HEK293 (cell line): Measurements from ENCODE around the gene LHX2.

ENCODE experiments used
- CTCF ChIA-PET: fragments of 350-600 bp; formaldehyde crosslinking; extraction: SDS; loops from one replicate; lab custom pipeline; 2021; ENCODE audit warnings: antibody characterized with exemption; lab: Yijun Ruan, JAX
- POLR2A ChIA-PET: fragments of 300-600 bp; formaldehyde crosslinking; extraction: SDS; loops from one replicate; lab custom pipeline; 2020; ENCODE audit warnings: antibody characterized with exemption, inconsistent platforms; lab: Yijun Ruan, JAX
- H3K27ac ChIP-seq: fragments of 200-500 bp; sonication (Bioruptor generic); 2 replicates; pipeline ENCODE4 v1.5.1; 2014; ENCODE audit warnings: low read depth, low read length, control low read depth, inconsistent platforms; ENCODE audit errors: extremely low read depth
- H3K36me3 ChIP-seq, 2 experiments: fragments of 200-500 bp in 1 of 2; sonication (Bioruptor generic) in 1 of 2; 1 replicate in 1 of 2; 2 replicates in 1 of 2; pipeline ENCODE4 v1.5.1; 2014 to 2017; ENCODE audit warnings: inconsistent platforms in 2 of 2, low read length in 2 of 2; ENCODE audit not compliant: control insufficient read depth in 2 of 2, insufficient read depth in 1 of 2
- H3K4me1 ChIP-seq: fragments of 200-500 bp; sonication (Bioruptor generic); 2 replicates; pipeline ENCODE4 v1.5.1; 2014; ENCODE audit warnings: mild to moderate bottlenecking, low read length, inconsistent platforms; ENCODE audit not compliant: control insufficient read depth, insufficient read depth
- H3K4me3 ChIP-seq: 2 replicates; pipeline ENCODE4 v1.5.1; 2011; ENCODE audit warnings: low read depth, mild to moderate bottlenecking, control low read depth, low read length, moderate library complexity
- H3K9me3 ChIP-seq: fragments of 200-500 bp; sonication (Bioruptor generic); 2 replicates; pipeline ENCODE4 v1.5.1; 2014; ENCODE audit warnings: low read depth, low read length, inconsistent platforms; ENCODE audit not compliant: control insufficient read depth, insufficient read depth
- GFI1B ChIP-seq: fragments of 450-650 bp; formaldehyde crosslinking; IDR thresholded peaks from 2 replicates; pipeline ENCODE4 v1.5.1; 2016; ENCODE audit warnings: missing biosample characterization, missing genetic modification characterization
- GLIS1 ChIP-seq: fragments of 450-650 bp; formaldehyde crosslinking; IDR thresholded peaks from 2 replicates; pipeline ENCODE4 v1.5.1; 2016; ENCODE audit warnings: missing biosample characterization, missing genetic modification characterization
- GLIS2 ChIP-seq: fragments of 450-650 bp; formaldehyde crosslinking; IDR thresholded peaks from 2 replicates; pipeline ENCODE4 v1.5.1; 2016; ENCODE audit warnings: missing biosample characterization, missing genetic modification characterization
- KLF1 ChIP-seq: fragments of 450-650 bp; formaldehyde crosslinking; IDR thresholded peaks from 2 replicates; pipeline ENCODE4 v1.5.1; 2016; ENCODE audit warnings: missing biosample characterization, missing genetic modification characterization
- TCF7L2 ChIP-seq: IDR thresholded peaks from 2 replicates; pipeline ENCODE4 v1.6.1; 2011; ENCODE audit warnings: low read depth, mild to moderate bottlenecking, inconsistent platforms, low read length, moderate library complexity, borderline replicate concordance
- YY2 ChIP-seq: fragments of 450-650 bp; formaldehyde crosslinking; IDR thresholded peaks from 2 replicates; pipeline ENCODE4 v1.5.1; 2016; ENCODE audit warnings: missing biosample characterization, missing genetic modification characterization
- ZBTB1 ChIP-seq: fragments of 450-650 bp; formaldehyde crosslinking; IDR thresholded peaks from 2 replicates; pipeline ENCODE4 v1.5.1; 2016; ENCODE audit warnings: missing biosample characterization, missing genetic modification characterization
- ZBTB20 ChIP-seq: fragments of 450-650 bp; formaldehyde crosslinking; IDR thresholded peaks from 2 replicates; pipeline ENCODE4 v1.5.1; 2016; ENCODE audit warnings: missing biosample characterization, missing genetic modification characterization
- ZBTB48 ChIP-seq: fragments of 450-650 bp; formaldehyde crosslinking; IDR thresholded peaks from 2 replicates; pipeline ENCODE4 v1.5.1; 2016; ENCODE audit warnings: missing biosample characterization, missing genetic modification characterization
- ZBTB6 ChIP-seq: fragments of 450-650 bp; formaldehyde crosslinking; IDR thresholded peaks from 2 replicates; pipeline ENCODE4 v1.5.1; 2017; ENCODE audit warnings: missing biosample characterization, missing genetic modification characterization
- ZNF140 ChIP-seq: fragments of 450-650 bp; formaldehyde crosslinking; IDR thresholded peaks from 2 replicates; pipeline ENCODE4 v1.5.1; 2016; ENCODE audit warnings: missing biosample characterization, missing genetic modification characterization
- ZNF169 ChIP-seq: fragments of 450-650 bp; formaldehyde crosslinking; IDR thresholded peaks from 2 replicates; pipeline ENCODE4 v1.5.1; 2016; ENCODE audit warnings: missing biosample characterization, missing genetic modification characterization
- ZNF302 ChIP-seq: fragments of 450-650 bp; formaldehyde crosslinking; IDR thresholded peaks from 2 replicates; pipeline ENCODE4 v1.5.1; 2016; ENCODE audit warnings: missing biosample characterization, missing genetic modification characterization, low read depth
- ZNF335 ChIP-seq: fragments of 450-650 bp; formaldehyde crosslinking; conservative IDR thresholded peaks from 2 replicates; pipeline ENCODE4 v1.5.1; 2016; ENCODE audit warnings: missing biosample characterization, missing genetic modification characterization
- ZNF366 ChIP-seq: fragments of 450-650 bp; formaldehyde crosslinking; conservative IDR thresholded peaks from 2 replicates; pipeline ENCODE4 v1.5.1; 2016; ENCODE audit warnings: missing biosample characterization, missing genetic modification characterization
- ZNF423 ChIP-seq: fragments of 450-650 bp; formaldehyde crosslinking; IDR thresholded peaks from 2 replicates; pipeline ENCODE4 v1.5.1; 2016; ENCODE audit warnings: missing biosample characterization, missing genetic modification characterization
- ZNF449 ChIP-seq: fragments of 450-650 bp; formaldehyde crosslinking; IDR thresholded peaks from 2 replicates; pipeline ENCODE4 v1.5.1; 2017; ENCODE audit warnings: missing biosample characterization, mild to moderate bottlenecking, missing genetic modification characterization, moderate library complexity
- ZNF521 ChIP-seq: fragments of 450-650 bp; formaldehyde crosslinking; IDR thresholded peaks from 2 replicates; pipeline ENCODE4 v1.5.1; 2017; ENCODE audit warnings: missing biosample characterization, mild to moderate bottlenecking, missing genetic modification characterization
- ZNF548 ChIP-seq: fragments of 450-650 bp; formaldehyde crosslinking; IDR thresholded peaks from 2 replicates; pipeline ENCODE4 v1.5.1; 2016; ENCODE audit warnings: missing biosample characterization, missing genetic modification characterization
- ZNF660 ChIP-seq: fragments of 450-650 bp; IDR thresholded peaks from 2 replicates; pipeline ENCODE4 v1.5.1; 2018; ENCODE audit warnings: missing biosample characterization, mild to moderate bottlenecking, missing genetic modification characterization
- ZNF664 ChIP-seq: fragments of 450-650 bp; formaldehyde crosslinking; IDR thresholded peaks from 2 replicates; pipeline ENCODE4 v1.5.1; 2016; ENCODE audit warnings: missing biosample characterization, missing genetic modification characterization
- ZNF692 ChIP-seq: fragments of 450-650 bp; formaldehyde crosslinking; IDR thresholded peaks from 2 replicates; pipeline ENCODE4 v1.5.1; 2016; ENCODE audit warnings: missing biosample characterization, missing genetic modification characterization
- ZNF777 ChIP-seq: fragments of 450-650 bp; formaldehyde crosslinking; IDR thresholded peaks from 2 replicates; pipeline ENCODE4 v1.5.1; 2017; ENCODE audit warnings: missing biosample characterization, missing genetic modification characterization, borderline replicate concordance
- ZNF830 ChIP-seq: fragments of 450-650 bp; IDR thresholded peaks from 2 replicates; pipeline ENCODE4 v1.5.0; 2018; ENCODE audit warnings: missing biosample characterization, missing genetic modification characterization, low read depth, mild to moderate bottlenecking, moderate library complexity
- TF ChIP-seq, protein P1 (sequence below): fragments of 450-650 bp; formaldehyde crosslinking; IDR thresholded peaks from 2 replicates; pipeline ENCODE4 v1.5.1; 2017; ENCODE audit warnings: missing biosample characterization, missing genetic modification characterization
- TF ChIP-seq, protein P2 (sequence below): fragments of 450-650 bp; formaldehyde crosslinking; IDR thresholded peaks from 2 replicates; pipeline ENCODE4 v1.5.1; 2017; ENCODE audit warnings: missing biosample characterization, missing genetic modification characterization

The LHX2 gene

DNA sequence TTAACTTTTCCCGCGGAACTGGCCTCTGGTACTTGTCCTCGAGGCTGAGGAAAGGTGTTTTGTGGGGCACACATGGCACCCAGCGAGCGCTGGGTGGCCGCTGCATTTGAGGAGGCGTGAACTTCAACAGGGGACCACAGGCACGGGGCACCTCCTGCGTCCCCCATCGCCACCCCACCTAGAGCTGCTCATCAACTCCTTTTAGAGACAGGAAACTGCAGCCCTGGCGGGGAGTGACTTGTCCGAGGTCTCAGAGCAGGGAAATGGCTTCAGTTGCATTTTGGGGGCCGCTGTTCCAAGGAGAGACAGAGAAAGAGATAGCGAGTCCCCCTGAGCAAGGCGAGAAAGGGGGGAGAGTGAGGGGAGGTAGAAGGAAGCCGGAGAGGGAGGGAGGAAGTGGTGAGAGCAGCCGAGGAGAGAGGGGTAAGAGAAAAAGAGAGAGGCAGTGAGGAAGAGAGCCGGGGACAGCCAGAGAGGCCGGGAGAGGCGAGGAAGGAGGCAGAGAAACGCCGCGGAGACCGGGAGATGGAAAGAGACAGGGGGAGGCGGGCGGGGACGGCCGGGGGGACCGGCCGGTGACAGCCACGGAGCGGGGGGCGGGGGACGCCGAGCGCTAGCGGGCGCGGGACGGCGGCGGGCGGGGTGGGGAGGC lies 12.5 kb upstream of the LHX2 start (continued):
- TF ChIP-seq ZNF169 (tag by site-specific recombination) (no peak), ZNF140 (tag by site-specific recombination) (no peak), ZNF335 (tag by site-specific recombination) (peak; percentile 49), ZNF660 (no peak), ZNF664 (tag by site-specific recombination) (no peak), KLF1 (tag by site-specific recombination) (no peak), ZNF423 (no peak), ZNF302 (tag by site-specific recombination) (no peak), ZNF830 (tag by site-specific recombination) (no peak), GFI1B (tag by site-specific recombination) (no peak)

DNA sequence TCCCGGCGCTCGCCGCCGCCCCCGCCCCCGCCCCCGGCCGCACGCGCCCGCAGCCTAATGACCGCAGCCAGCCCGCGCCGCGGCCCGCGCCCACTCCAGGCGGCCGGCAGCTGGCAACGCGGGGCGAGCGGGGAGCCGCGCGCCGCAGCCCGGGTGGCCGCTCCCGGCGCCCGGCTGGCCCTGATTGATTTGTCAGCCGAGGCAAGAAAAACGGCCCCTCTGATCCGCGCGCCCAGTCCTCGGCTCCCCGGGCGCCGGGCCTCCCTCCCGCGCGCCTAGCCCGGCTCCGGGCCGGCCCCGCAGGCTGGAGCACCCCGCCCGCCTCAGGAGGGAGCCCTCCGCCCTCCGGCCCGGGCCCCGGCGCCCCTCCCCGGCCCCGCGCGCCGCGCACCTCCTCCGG lies 11.9 kb upstream of the LHX2 start:
- Histone ChIP-seq H3K4me1 (peaks cover 26% of the 10 kb centered on the region), H3K4me3 (peak overlapping the region; percentile 42), H3K9me3 (no peaks in the 10 kb centered on the region), H3K36me3 (no peaks in the 10 kb centered on the region), H3K27ac (peak overlapping the region; percentile 61; the same call in 1 of the 2 replicates)
- POLR2A ChIA-PET: no interaction called here
- TF ChIP-seq ZNF521 (tag by site-specific recombination): no peak
- no peak for TF ChIP-seq ZBTB6 (tag by site-specific recombination)
- no peak for TF ChIP-seq ZNF692
- CTCF ChIA-PET: no interaction called here

GRCh38 chr9:124000161-124000783 lies 11.3 kb upstream of the LHX2 start:
- POLR2A ChIA-PET: no interaction called here
- H3K27ac ChIP-seq: peak overlapping the region; percentile 56; the same call in 1 of the 2 replicates
- TF ChIP-seq GLIS1 (tag by site-specific recombination) (no peak), YY2 (tag by site-specific recombination) (no peak), ZBTB1 (tag by site-specific recombination) (no peak), ZNF366 (tag by site-specific recombination) (peak; percentile 55), ZNF548 (tag by site-specific recombination) (no peak), GLIS2 (peak; percentile 35; the same call in 1 of the 2 replicates), ZNF169 (tag by site-specific recombination) (no peak), ZBTB20 (no peak; the same call in 1 of the 2 replicates), ZNF777 (tag by site-specific recombination) (no peak), TCF7L2 (no peak), ZNF449 (tag by site-specific recombination) (peak; percentile 92), ZBTB48 (tag by site-specific recombination) (no peak)
- TF ChIP-seq, protein P1, sequence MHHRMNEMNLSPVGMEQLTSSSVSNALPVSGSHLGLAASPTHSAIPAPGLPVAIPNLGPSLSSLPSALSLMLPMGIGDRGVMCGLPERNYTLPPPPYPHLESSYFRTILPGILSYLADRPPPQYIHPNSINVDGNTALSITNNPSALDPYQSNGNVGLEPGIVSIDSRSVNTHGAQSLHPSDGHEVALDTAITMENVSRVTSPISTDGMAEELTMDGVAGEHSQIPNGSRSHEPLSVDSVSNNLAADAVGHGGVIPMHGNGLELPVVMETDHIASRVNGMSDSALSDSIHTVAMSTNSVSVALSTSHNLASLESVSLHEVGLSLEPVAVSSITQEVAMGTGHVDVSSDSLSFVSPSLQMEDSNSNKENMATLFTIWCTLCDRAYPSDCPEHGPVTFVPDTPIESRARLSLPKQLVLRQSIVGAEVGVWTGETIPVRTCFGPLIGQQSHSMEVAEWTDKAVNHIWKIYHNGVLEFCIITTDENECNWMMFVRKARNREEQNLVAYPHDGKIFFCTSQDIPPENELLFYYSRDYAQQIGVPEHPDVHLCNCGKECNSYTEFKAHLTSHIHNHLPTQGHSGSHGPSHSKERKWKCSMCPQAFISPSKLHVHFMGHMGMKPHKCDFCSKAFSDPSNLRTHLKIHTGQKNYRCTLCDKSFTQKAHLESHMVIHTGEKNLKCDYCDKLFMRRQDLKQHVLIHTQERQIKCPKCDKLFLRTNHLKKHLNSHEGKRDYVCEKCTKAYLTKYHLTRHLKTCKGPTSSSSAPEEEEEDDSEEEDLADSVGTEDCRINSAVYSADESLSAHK (tag by site-specific recombination): no peak
- TF ChIP-seq, protein P2, sequence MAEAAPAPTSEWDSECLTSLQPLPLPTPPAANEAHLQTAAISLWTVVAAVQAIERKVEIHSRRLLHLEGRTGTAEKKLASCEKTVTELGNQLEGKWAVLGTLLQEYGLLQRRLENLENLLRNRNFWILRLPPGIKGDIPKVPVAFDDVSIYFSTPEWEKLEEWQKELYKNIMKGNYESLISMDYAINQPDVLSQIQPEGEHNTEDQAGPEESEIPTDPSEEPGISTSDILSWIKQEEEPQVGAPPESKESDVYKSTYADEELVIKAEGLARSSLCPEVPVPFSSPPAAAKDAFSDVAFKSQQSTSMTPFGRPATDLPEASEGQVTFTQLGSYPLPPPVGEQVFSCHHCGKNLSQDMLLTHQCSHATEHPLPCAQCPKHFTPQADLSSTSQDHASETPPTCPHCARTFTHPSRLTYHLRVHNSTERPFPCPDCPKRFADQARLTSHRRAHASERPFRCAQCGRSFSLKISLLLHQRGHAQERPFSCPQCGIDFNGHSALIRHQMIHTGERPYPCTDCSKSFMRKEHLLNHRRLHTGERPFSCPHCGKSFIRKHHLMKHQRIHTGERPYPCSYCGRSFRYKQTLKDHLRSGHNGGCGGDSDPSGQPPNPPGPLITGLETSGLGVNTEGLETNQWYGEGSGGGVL (tag by site-specific recombination): no peak

More at GRCh38 chr9:124000161-124000783, 11.3 kb upstream of the LHX2 start:
- peak overlapping the region; percentile 42 for H3K4me3 ChIP-seq
- CTCF ChIA-PET: interaction anchor here (0.7 to 1.4 kb wide), 2 partner anchors 20 to 39 kb away, joined by 4 to 5 read pairs; no protein-coding TSS in a partner anchor
- no peaks in the 10 kb centered on the region for H3K36me3 ChIP-seq
- H3K9me3 ChIP-seq: no peaks in the 10 kb centered on the region
- H3K4me1 ChIP-seq: peaks cover 30% of the 10 kb centered on the region
